A549 (cell line): ENCODE data around the gene GANAB. TPM values are rescaled to one million over a fixed set of nuclear protein-coding genes. Genes with fewer than 3 reads are reported as not detected.
A peak's percentile ranks its signal among the peaks of the same experiment; 100 is the strongest.

Experiments
- ATAC-seq, 2 experiments: fragments of 200-7000 bp in 1 of 2; fragments of >200 bp in 1 of 2; cut with Nextera tagmentation in 1 of 2; cut with Tn5 transposase in 1 of 2; 3 replicates each; pipeline versions ENCODE4 v1.8.0 to v1.9.1; 2018 to 2020; ENCODE audit warnings: mild to moderate bottlenecking in 1 of 2, moderate library complexity in 1 of 2
- CTCF ChIA-PET: fragments of 300-600 bp; sonication (Branson Sonifier 250); formaldehyde crosslinking; extraction: SDS; loops from one replicate; lab custom pipeline; 2021; ENCODE audit warnings: antibody characterized with exemption, inconsistent platforms; lab: Yijun Ruan, JAX
- POLR2A ChIA-PET: fragments of 350-600 bp; formaldehyde crosslinking; extraction: SDS; loops from one replicate; lab custom pipeline; 2021; ENCODE audit warnings: antibody characterized with exemption, inconsistent platforms; lab: Yijun Ruan, JAX
- DNase-seq, 2 experiments: peaks; one replicate each; pipeline versions ENCODE4 v3.0.0 to v3.0.0-alpha.2; 2011 to 2016; ENCODE audit warnings: low read depth in 1 of 2, low spot score in 1 of 2
- FAIRE-seq: peaks from 2 replicates; lab custom pipeline; 2011; peaks lifted over from hg19 to GRCh38; lab: Jason Lieb, UNC
- H3K27ac ChIP-seq, 2 experiments: fragments of >200 bp; sonication (Bioruptor Twin); formaldehyde crosslinking; 3 replicates each; pipeline ENCODE4 v1.5.1; 2016 to 2017
- H3K4me1 ChIP-seq: fragments of >200 bp; sonication (Bioruptor Twin); formaldehyde crosslinking; 3 replicates; pipeline ENCODE4 v1.6.1; 2016
- H3K4me2 ChIP-seq: fragments of >200 bp; sonication (Bioruptor Twin); formaldehyde crosslinking; 3 replicates; pipeline ENCODE4 v1.6.1; 2016
- H3K4me3 ChIP-seq: fragments of >200 bp; sonication (Bioruptor Twin); formaldehyde crosslinking; 3 replicates; pipeline ENCODE4 v1.5.1; 2016
- H3K9me3 ChIP-seq: fragments of >200 bp; sonication (Bioruptor Twin); formaldehyde crosslinking; 3 replicates; pipeline ENCODE4 v1.6.1; 2016
- CHD2 ChIP-seq: fragments of 150-350 bp; IDR thresholded peaks from 2 replicates; pipeline ENCODE4 v1.6.1; 2014; ENCODE audit warnings: low read length; ENCODE audit not compliant: partially characterized antibody
- CHD4 ChIP-seq: fragments of 200-600 bp; sonication (generic); IDR thresholded peaks from 2 replicates; pipeline ENCODE4 v1.6.1; 2016; ENCODE audit warnings: antibody characterized with exemption, mild to moderate bottlenecking, borderline replicate concordance
- CTCF ChIP-seq: fragments of >200 bp; sonication (Bioruptor Twin); formaldehyde crosslinking; IDR thresholded peaks from 3 replicates; pipeline ENCODE4 v1.5.1; 2016
- EHF ChIP-seq: fragments of 250-450 bp; sonication (Bioruptor Pico); IDR thresholded peaks from 2 replicates; pipeline ENCODE4 v1.5.0; 2020; ENCODE audit warnings: mild to moderate bottlenecking
- ESRRA ChIP-seq: fragments of 150-350 bp; IDR thresholded peaks from 2 replicates; pipeline ENCODE4 v1.6.1; 2014; ENCODE audit warnings: mild to moderate bottlenecking, low read length, borderline replicate concordance
- FOSB ChIP-seq: fragments of 250-450 bp; sonication (Bioruptor Pico); IDR thresholded peaks from 2 replicates; pipeline ENCODE4 v1.5.0; 2020; ENCODE audit warnings: mild to moderate bottlenecking, moderate library complexity
- GATA3 ChIP-seq: IDR thresholded peaks from 2 replicates; pipeline ENCODE4 v1.6.1; 2012; ENCODE audit warnings: borderline replicate concordance
- HDAC2 ChIP-seq: fragments of 200-600 bp; sonication (generic); IDR thresholded peaks from 2 replicates; pipeline ENCODE4 v1.6.1; 2016
- HES2 ChIP-seq: fragments of >200 bp; sonication (Bioruptor Twin); formaldehyde crosslinking; IDR thresholded peaks from 2 replicates; pipeline ENCODE4 v1.6.1; 2016
- KDM5A ChIP-seq: fragments of 200-600 bp; sonication (generic); IDR thresholded peaks from 2 replicates; pipeline ENCODE4 v1.6.1; 2016; ENCODE audit warnings: antibody characterized with exemption, mild to moderate bottlenecking
- MAX ChIP-seq: IDR thresholded peaks from 2 replicates; pipeline ENCODE4 v1.6.1; 2012
- NFE2L2 ChIP-seq: fragments of 150-350 bp; conservative IDR thresholded peaks from 2 replicates; pipeline ENCODE4 v1.6.1; 2014; ENCODE audit warnings: low read length
- NR3C1 ChIP-seq: fragments of >200 bp; sonication (Bioruptor Twin); formaldehyde crosslinking; IDR thresholded peaks from 3 replicates; pipeline ENCODE4 v1.6.1; 2017
- RAD21 ChIP-seq, 2 experiments: fragments of >200 bp in 1 of 2; sonication (Bioruptor Twin) in 1 of 2; formaldehyde crosslinking in 1 of 2; IDR thresholded peaks in 1 of 2; conservative IDR thresholded peaks in 1 of 2; 2 replicates in 1 of 2; 3 replicates in 1 of 2; pipeline ENCODE4 v1.6.1; 2012 to 2018; ENCODE audit warnings: inconsistent platforms in 1 of 2
- RCOR1 ChIP-seq: fragments of 150-350 bp; IDR thresholded peaks from 2 replicates; pipeline ENCODE4 v1.6.1; 2014; ENCODE audit warnings: antibody characterized with exemption, low read length, low read depth
- REST ChIP-seq: fragments of 200-600 bp; sonication (generic); IDR thresholded peaks from 2 replicates; pipeline ENCODE4 v1.6.1; 2016; ENCODE audit warnings: antibody characterized with exemption, mild to moderate bottlenecking, moderate library complexity
- RFX5 ChIP-seq: fragments of 450-650 bp; IDR thresholded peaks from 2 replicates; pipeline ENCODE4 v1.7.1; 2014; ENCODE audit warnings: antibody characterized with exemption, mild to moderate bottlenecking, moderate library complexity
- RNF2 ChIP-seq: fragments of 200-600 bp; sonication (generic); IDR thresholded peaks from 2 replicates; pipeline ENCODE4 v1.6.1; 2016; ENCODE audit warnings: low read depth, mild to moderate bottlenecking, antibody characterized with exemption, moderate library complexity, borderline replicate concordance
- SREBF2 ChIP-seq: fragments of 450-650 bp; IDR thresholded peaks from 2 replicates; pipeline ENCODE4 v1.6.1; 2014; ENCODE audit warnings: mild to moderate bottlenecking, moderate library complexity
- ZNF302 ChIP-seq: fragments of 250-450 bp; sonication (Bioruptor Pico); IDR thresholded peaks from 2 replicates; pipeline ENCODE4 v1.9.0; 2021; ENCODE audit warnings: inconsistent platforms, mild to moderate bottlenecking, moderate library complexity
- WGBS: methylation state at CpG from one replicate; pipeline ENCODE4 v1.1.6; 2017; ENCODE audit errors: missing lambda C conversion rate; 5-methylcytosine and 5-hydroxymethylcytosine counted together
- polyA plus RNA-seq, 4 experiments: library from polyadenylated mRNA; depleted of rRNA in 3 of 4; stranded (reverse); fragments of >200 nt; fragmentation: RNase III in 1 of 4; extraction: RNeasy Plus Mini Kit Qiagen cat#74134 plus additional on column Dnase treatment in 1 of 4; gene quantifications; 2 replicates in 3 of 4; 3 replicates in 1 of 4; pipeline ENCODE4 v1.2.3, GENCODE V29; 2011 to 2017

GANAB gene
- polyA plus RNA-seq, 2 of the 4 experiments (the other 2 are of a cell fraction): 215 to 220 TPM

- no peak for TF ChIP-seq KDM5A
- TF ChIP-seq CHD4: no peak
- TF ChIP-seq FOSB: no peak
- no peak for TF ChIP-seq HES2
- no peak for TF ChIP-seq ESRRA
- peak in 1 of 2 experiments; percentile 59; a peak in 3 of 5 replicates for TF ChIP-seq RAD21 (conservative IDR thresholded peaks at IDR 0.05 in 1 of 2, IDR thresholded peaks at IDR 0.05 in 1 of 2)
- TF ChIP-seq ZNF302 (CRISPR knock-in tag): no peak
- TF ChIP-seq CTCF: peak; percentile 100
- no peak for TF ChIP-seq NR3C1
- TF ChIP-seq RCOR1: no peak
- no peak for TF ChIP-seq SREBF2
- TF ChIP-seq RFX5: no peak
- TF ChIP-seq RNF2: no peak
- TF ChIP-seq GATA3: no peak
- no peak for TF ChIP-seq CHD2
- TF ChIP-seq HDAC2: no peak
These were observed 33.8 kb downstream of the GANAB start, which contains the start of the genes EML3 and ROM1 (continued) for GRCh38 chr11:62612366-62613290.

- POLR2A ChIA-PET: interaction anchor here (1.1 to 3.7 kb wide), 6 partner anchors 10 to 56 kb away, joined by 3 to 27 read pairs (median 5); partner anchors contain the start of genes B3GAT3, C11orf98, CSKMT and MTA2
- TF ChIP-seq EHF (CRISPR knock-in tag): no peak
- TF ChIP-seq MAX: 0 out of 2 replicates have a peak, but pooled peaks have one; percentile 7
- TF ChIP-seq REST: peak; percentile 32; the same call in 1 of the 2 replicates
- TF ChIP-seq NFE2L2: no peak
- CTCF ChIA-PET: interaction anchor here (0.7 to 4.1 kb wide), 37 partner anchors 8 to 223 kb away, joined by 3 to 48 read pairs (median 5); partner anchors contain the start of genes B3GAT3, GANAB, LBHD1 and MTA2
- no peaks in the 10 kb centered on the region for H3K9me3 ChIP-seq
- DNase-seq: peak; percentile 36 to 48
- H3K4me2 ChIP-seq: peak overlapping the region; percentile 81
- peak; percentile 26 to 41 for ATAC-seq
- peaks cover 29% of the 10 kb centered on the region for H3K4me1 ChIP-seq
- WGBS: 3% methylated on average over 33 of the region's 34 CpGs
- H3K27ac ChIP-seq: peak overlapping the region; percentile 80 to 98
- FAIRE-seq: no peak
- H3K4me3 ChIP-seq: peak overlapping the region; percentile 61
These were observed 34.6 kb downstream of the GANAB start for GRCh38 chr11:62611705-62612365.
